Type B pancreatic cell (in vitro differentiated cells): ENCODE data around the gene NELFCD. TPM values are rescaled to one million over a fixed set of nuclear protein-coding genes. Genes with fewer than 3 reads are reported as not detected.
A peak's percentile ranks its signal among the peaks of the same experiment; 100 is the strongest.
"Not testable (repeated sequence)": the region's sequence is repeated elsewhere in the genome, so short reads cannot be mapped to it uniquely, and the experiment has no call there.

Experiments
- DNase-seq: peaks from one replicate; pipeline ENCODE4 v3.0.0; 2021; ENCODE audit warnings: mixed read lengths; ENCODE audit not compliant: unreplicated experiment; ENCODE audit errors: extremely low spot score
- H3K27ac Mint-ChIP-seq: 2 replicates; pipeline ENCODE4 v1.8.0; 2021; ENCODE audit warnings: mild to moderate bottlenecking, mixed read lengths
- H3K27me3 Mint-ChIP-seq: 2 replicates; pipeline ENCODE4 v1.8.0; 2021; ENCODE audit warnings: mixed read lengths
- H3K36me3 Mint-ChIP-seq: 2 replicates; pipeline ENCODE4 v1.8.0; 2021; ENCODE audit warnings: mixed read lengths
- H3K4me1 Mint-ChIP-seq: one replicate; pipeline ENCODE4 v1.8.0; 2021; ENCODE audit warnings: mixed read lengths; ENCODE audit not compliant: unreplicated experiment
- H3K4me3 Mint-ChIP-seq: 2 replicates; pipeline ENCODE4 v1.8.0; 2021; ENCODE audit warnings: mild to moderate bottlenecking, mixed read lengths
- H3K9me3 Mint-ChIP-seq: 2 replicates; pipeline ENCODE4 v1.8.0; 2021; ENCODE audit warnings: mixed read lengths
- CTCF ChIP-seq: fragments of 200-600 bp; sonication (generic); conservative IDR thresholded peaks from 2 replicates; pipeline ENCODE4 v1.5.0; 2021; ENCODE audit warnings: antibody characterized with exemption, mild to moderate bottlenecking
- total RNA-seq: library from RNA; stranded (reverse); gene quantifications from 2 replicates; pipeline ENCODE4 v1.2.1, GENCODE V29; 2021; ENCODE audit warnings: low replicate concordance

The NELFCD gene
- total RNA-seq, 1 donor from 2014 or later: 110 TPM

- TF ChIP-seq CTCF: no peak
- no peak overlapping the region for H3K4me3 Mint-ChIP-seq
Observed at GRCh38 chr20:58942549-58942948, 38.5 kb upstream of the NELFCD start.

GRCh38 chr20:58944610-58945009 lies 36.4 kb upstream of the NELFCD start:
- H3K36me3 Mint-ChIP-seq: no peaks in the 10 kb centered on the region
- TF ChIP-seq CTCF: no peak
- H3K27me3 Mint-ChIP-seq: peaks cover 3% of the 10 kb centered on the region
- peaks cover 4% of the 10 kb centered on the region for H3K4me1 Mint-ChIP-seq
- H3K9me3 Mint-ChIP-seq: peaks cover 5% of the 10 kb centered on the region
- no peak for DNase-seq
- peak overlapping the region; percentile 23 for H3K4me3 Mint-ChIP-seq
- H3K27ac Mint-ChIP-seq: peak overlapping the region; percentile 97

More at GRCh38 chr20:58942549-58942948, 38.5 kb upstream of the NELFCD start:
- H3K9me3 Mint-ChIP-seq: peaks cover 5% of the 10 kb centered on the region
- H3K27ac Mint-ChIP-seq: peak overlapping the region; percentile 55
- H3K27me3 Mint-ChIP-seq: peaks cover 3% of the 10 kb centered on the region
- no peak for DNase-seq
- H3K4me1 Mint-ChIP-seq: peaks cover 4% of the 10 kb centered on the region
- H3K36me3 Mint-ChIP-seq: no peaks in the 10 kb centered on the region

GRCh38 chr20:58945965-58946631 lies 35.0 kb upstream of the NELFCD start:
- no peak for DNase-seq
- TF ChIP-seq CTCF: no peak
- Mint-ChIP-seq H3K27ac (no peak overlapping the region), H3K9me3 (peaks cover 5% of the 10 kb centered on the region), H3K36me3 (no peaks in the 10 kb centered on the region), H3K4me3 (no peak overlapping the region), H3K27me3 (peaks cover 3% of the 10 kb centered on the region), H3K4me1 (peaks cover 4% of the 10 kb centered on the region)

GRCh38 chr20:58947797-58948388 lies 33.2 kb upstream of the NELFCD start:
- not testable (repeated sequence) for H3K4me1 Mint-ChIP-seq, H3K4me3 Mint-ChIP-seq, H3K9me3 Mint-ChIP-seq, H3K27ac Mint-ChIP-seq, H3K36me3 Mint-ChIP-seq, DNase-seq, H3K27me3 Mint-ChIP-seq

- peaks cover 3% of the 10 kb centered on the region for H3K9me3 Mint-ChIP-seq
- no peak overlapping the region for H3K4me3 Mint-ChIP-seq
Observed at GRCh38 chr20:58950603-58951002, 30.5 kb upstream of the NELFCD start.

More at GRCh38 chr20:58950603-58951002, 30.5 kb upstream of the NELFCD start:
- Mint-ChIP-seq H3K27ac (no peak overlapping the region), H3K27me3 (no peaks in the 10 kb centered on the region), H3K36me3 (no peaks in the 10 kb centered on the region), H3K4me1 (no peaks in the 10 kb centered on the region)
- no peak for DNase-seq
- TF ChIP-seq CTCF: no peak
